HepG2 (cell line): Measurements from ENCODE around the gene ALKBH4. TPM values are rescaled to one million over a fixed set of nuclear protein-coding genes. Genes with fewer than 3 reads are reported as not detected.
A peak's percentile ranks its signal among the peaks of the same experiment; 100 is the strongest.

Experiments
- CBX5 ChIP-seq: sonication (generic); formaldehyde crosslinking; IDR thresholded peaks from 2 replicates; pipeline ENCODE4 v1.4.0; 2020; ENCODE audit warnings: missing genetic modification reagents, borderline replicate concordance
- CREB1 ChIP-seq, 2 experiments: fragments of 450-650 bp in 1 of 2; IDR thresholded peaks; 2 replicates each; pipeline ENCODE4 v1.6.1; 2016 to 2017; ENCODE audit warnings: control low read depth in 1 of 2, mild to moderate bottlenecking in 1 of 2, missing compliant biosample characterization in 1 of 2, missing genetic modification characterization in 1 of 2
- EED ChIP-seq: sonication (generic); formaldehyde crosslinking; IDR thresholded peaks from 2 replicates; pipeline ENCODE4 v1.5.0; 2020; ENCODE audit warnings: mild to moderate bottlenecking, missing genetic modification reagents
- HNRNPL ChIP-seq: fragments of 200-400 bp; formaldehyde crosslinking; IDR thresholded peaks from 2 replicates; pipeline ENCODE4 v1.6.1; 2017; ENCODE audit warnings: mild to moderate bottlenecking, low read depth, low read length
- HOXA3 ChIP-seq: sonication (generic); formaldehyde crosslinking; IDR thresholded peaks from 2 replicates; pipeline ENCODE4 v1.5.0; 2020; ENCODE audit warnings: missing genetic modification reagents
- NR2F2 ChIP-seq: IDR thresholded peaks from 2 replicates; pipeline ENCODE4 v1.6.1; 2012; ENCODE audit warnings: low read depth, inconsistent platforms, borderline replicate concordance
- NR2F6 ChIP-seq, 2 experiments: IDR thresholded peaks; 2 replicates each; pipeline ENCODE4 v1.6.1; 2016; ENCODE audit warnings: antibody characterized with exemption in 1 of 2, mild to moderate bottlenecking in 1 of 2
- TFDP1 ChIP-seq: IDR thresholded peaks from 2 replicates; pipeline ENCODE4 v1.6.1; 2016; ENCODE audit warnings: missing compliant biosample characterization, missing genetic modification reagents, borderline replicate concordance
- ZEB1 ChIP-seq: IDR thresholded peaks from 2 replicates; pipeline ENCODE4 v1.6.1; 2012; ENCODE audit warnings: mild to moderate bottlenecking, low read depth, inconsistent platforms; ENCODE audit not compliant: insufficient replicate concordance
- ZNF124 ChIP-seq: sonication (generic); formaldehyde crosslinking; IDR thresholded peaks from 2 replicates; pipeline ENCODE4 v1.4.0; 2020; ENCODE audit warnings: missing genetic modification reagents
- ZNF235 ChIP-seq: sonication (generic); formaldehyde crosslinking; IDR thresholded peaks from 2 replicates; pipeline ENCODE4 v1.8.1; 2023; ENCODE audit warnings: mild to moderate bottlenecking, missing genetic modification reagents, borderline replicate concordance
- ZNF275 ChIP-seq: sonication (generic); formaldehyde crosslinking; IDR thresholded peaks from 2 replicates; pipeline ENCODE4 v1.8.0; 2022; ENCODE audit warnings: missing genetic modification reagents, mild to moderate bottlenecking, inconsistent platforms, borderline replicate concordance
- ZNF276 ChIP-seq: sonication (generic); formaldehyde crosslinking; IDR thresholded peaks from 2 replicates; pipeline ENCODE4 v1.4.0; 2020; ENCODE audit warnings: mild to moderate bottlenecking, low read depth, missing genetic modification reagents
- ZNF367 ChIP-seq: sonication (generic); formaldehyde crosslinking; IDR thresholded peaks from 2 replicates; pipeline ENCODE4 v1.4.0; 2020; ENCODE audit warnings: missing genetic modification reagents, borderline replicate concordance
- ZNF558 ChIP-seq: sonication (generic); formaldehyde crosslinking; IDR thresholded peaks from 2 replicates; pipeline ENCODE4 v1.9.0; 2022; ENCODE audit warnings: mild to moderate bottlenecking, missing genetic modification reagents, borderline replicate concordance
- ZNF562 ChIP-seq: sonication (generic); formaldehyde crosslinking; IDR thresholded peaks from 2 replicates; pipeline ENCODE4 v1.8.0; 2022; ENCODE audit warnings: missing genetic modification reagents, borderline replicate concordance
- ZNF724P ChIP-seq: sonication (generic); formaldehyde crosslinking; IDR thresholded peaks from 2 replicates; pipeline ENCODE4 v1.8.0; 2022; ENCODE audit warnings: missing genetic modification reagents, borderline replicate concordance
- polyA plus RNA-seq, 8 experiments: library from polyadenylated mRNA; depleted of rRNA in 3 of 8; stranded (reverse) in 7 of 8; unstranded in 1 of 8; fragments of >200 nt; fragmentation: Illumina TruSeq in 4 of 8; extraction: Trizol in 4 of 8; gene quantifications; 2 replicates each; pipeline versions ENCODE4 v1.2.1 to v1.2.3, GENCODE V29; 2011 to 2016; ENCODE audit warnings: low read depth in 4 of 8, missing spikeins in 1 of 8, mixed read lengths in 1 of 8; ENCODE audit not compliant: insufficient read depth in 1 of 8
- total RNA-seq, 5 experiments: library from RNA; depleted of rRNA; stranded (reverse); fragments of >200 nt; fragmentation: Illumina TruSeq; extraction: Trizol; gene quantifications; 2 replicates each; pipeline ENCODE4 v1.2.3, GENCODE V29; 2016; ENCODE audit warnings: low read depth in 1 of 5
- TF ChIP-seq, protein P1 (sequence below): sonication (generic); formaldehyde crosslinking; IDR thresholded peaks from 2 replicates; pipeline ENCODE4 v1.5.1; 2020; ENCODE audit warnings: missing genetic modification reagents, mild to moderate bottlenecking, borderline replicate concordance
- TF ChIP-seq, protein P2 (sequence below): sonication (generic); formaldehyde crosslinking; IDR thresholded peaks from 2 replicates; pipeline ENCODE4 v1.5.1; 2020; ENCODE audit warnings: missing genetic modification reagents, mild to moderate bottlenecking, borderline replicate concordance

Gene ALKBH4
- total and polyA plus RNA-seq, 2 of the 13 experiments (the other 11 are each of a cell fraction or from before 2014, with no cell fraction given), result 2.6 to 8.8 TPM

DNA sequence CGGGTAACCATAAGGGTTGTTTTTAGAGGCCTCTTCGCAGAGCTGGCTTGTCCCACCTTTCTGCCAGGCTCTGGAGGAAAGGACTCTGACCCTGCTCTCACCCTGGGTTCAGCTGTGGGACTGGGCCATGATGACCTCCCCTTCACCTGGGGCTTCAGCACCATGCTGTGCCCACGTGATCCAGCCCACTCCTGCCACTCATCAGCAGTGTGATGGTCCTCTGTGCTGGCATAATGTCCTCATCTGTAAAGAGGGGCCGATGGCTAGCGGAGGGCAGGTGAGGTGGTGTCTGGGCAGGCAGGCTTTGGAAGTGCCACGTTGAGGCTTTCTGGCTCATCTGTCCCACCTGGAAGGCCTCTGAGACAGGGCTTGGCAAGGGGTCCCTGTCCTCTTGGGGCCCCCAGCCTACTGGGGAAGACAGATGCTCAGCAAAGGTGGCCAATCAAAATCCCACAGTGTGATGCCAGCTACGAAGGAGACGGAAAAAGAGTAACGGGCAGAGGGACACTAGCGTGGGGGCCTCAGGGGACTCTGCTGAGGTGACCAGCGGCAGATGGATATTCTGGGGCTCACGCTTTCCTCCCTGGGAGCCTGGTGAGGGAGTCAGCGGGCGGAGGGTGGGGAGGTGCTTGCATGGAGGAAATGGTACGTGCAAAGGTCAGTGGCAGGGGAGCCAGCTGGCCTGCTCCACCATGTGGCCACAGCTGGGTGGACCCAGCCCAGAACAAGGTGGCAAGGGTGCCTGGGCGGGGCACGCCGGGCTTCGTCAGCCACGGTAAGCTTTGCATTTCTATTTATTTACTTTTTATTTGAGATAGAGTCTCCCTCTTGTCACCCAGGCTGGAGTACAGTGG, 5.5 kb upstream of the ALKBH4 start (continued):
- TF ChIP-seq ZNF124 (CRISPR knock-in tag) (no peak), NR2F2 (no peak), TFDP1 (CRISPR knock-in tag) (no peak), ZNF276 (CRISPR knock-in tag) (no peak), HOXA3 (no peak), ZNF558 (CRISPR knock-in tag) (no peak), CREB1 (IDR thresholded peaks at IDR 0.05) (no peak), CREB1 (CRISPR knock-in tag; IDR thresholded peaks at IDR 0.05) (no peak), ZNF367 (CRISPR knock-in tag) (no peak), CBX5 (no peak), ZNF724P (CRISPR knock-in tag) (no peak), EED (no peak), ZEB1 (no peak), ZNF275 (CRISPR knock-in tag) (no peak), NR2F6 (IDR thresholded peaks at IDR 0.05) (no peak), NR2F6 (CRISPR knock-in tag; IDR thresholded peaks at IDR 0.05) (no peak), HNRNPL (0 out of 2 replicates have a peak, but pooled peaks have one; percentile 50), ZNF235 (no peak), ZNF562 (no peak)
- TF ChIP-seq, protein P1, sequence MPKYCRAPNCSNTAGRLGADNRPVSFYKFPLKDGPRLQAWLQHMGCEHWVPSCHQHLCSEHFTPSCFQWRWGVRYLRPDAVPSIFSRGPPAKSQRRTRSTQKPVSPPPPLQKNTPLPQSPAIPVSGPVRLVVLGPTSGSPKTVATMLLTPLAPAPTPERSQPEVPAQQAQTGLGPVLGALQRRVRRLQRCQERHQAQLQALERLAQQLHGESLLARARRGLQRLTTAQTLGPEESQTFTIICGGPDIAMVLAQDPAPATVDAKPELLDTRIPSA, result no peak
- TF ChIP-seq, protein P2, sequence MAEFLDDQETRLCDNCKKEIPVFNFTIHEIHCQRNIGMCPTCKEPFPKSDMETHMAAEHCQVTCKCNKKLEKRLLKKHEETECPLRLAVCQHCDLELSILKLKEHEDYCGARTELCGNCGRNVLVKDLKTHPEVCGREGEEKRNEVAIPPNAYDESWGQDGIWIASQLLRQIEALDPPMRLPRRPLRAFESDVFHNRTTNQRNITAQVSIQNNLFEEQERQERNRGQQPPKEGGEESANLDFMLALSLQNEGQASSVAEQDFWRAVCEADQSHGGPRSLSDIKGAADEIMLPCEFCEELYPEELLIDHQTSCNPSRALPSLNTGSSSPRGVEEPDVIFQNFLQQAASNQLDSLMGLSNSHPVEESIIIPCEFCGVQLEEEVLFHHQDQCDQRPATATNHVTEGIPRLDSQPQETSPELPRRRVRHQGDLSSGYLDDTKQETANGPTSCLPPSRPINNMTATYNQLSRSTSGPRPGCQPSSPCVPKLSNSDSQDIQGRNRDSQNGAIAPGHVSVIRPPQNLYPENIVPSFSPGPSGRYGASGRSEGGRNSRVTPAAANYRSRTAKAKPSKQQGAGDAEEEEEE (CRISPR knock-in tag), result no peak
